Activated CD8-positive, alpha-beta memory T cell treated with anti-CD3 and anti-CD28 coated beads for 1 hour (primary cell): ENCODE data around the gene OSBPL9.
A peak's percentile ranks its signal among the peaks of the same experiment; 100 is the strongest.

ENCODE experiments used
- DNase-seq, 2 donors: peaks; one replicate each; pipeline ENCODE4 v3.0.0-alpha.2; 2020; ENCODE audit warnings: low read depth in 1 of 2; ENCODE audit errors: extremely low read depth in 1 of 2

Gene OSBPL9

GRCh38 chr1:51616903-51617708, at the start of gene OSBPL9:
Gene OSBPL9, plus strand, starts transcription at chr1:51617092. Its CDS starts 19 bp downstream, at chr1:51617111.
- DNase-seq, result peak; percentile 69 to 76

GRCh38 chr1:51567653-51568052, 49.2 kb upstream of the OSBPL9 start:
- DNase-seq, result no peak

GRCh38 chr1:51568231-51568935, 48.5 kb upstream of the OSBPL9 start:
- no peak for DNase-seq

- DNase-seq, result peak; percentile 1 to 9
Measured at GRCh38 chr1:51569284-51570062, 47.4 kb upstream of the OSBPL9 start.

GRCh38 chr1:51570063-51570710, 46.7 kb upstream of the OSBPL9 start:
- DNase-seq, result no peak

- no peak for DNase-seq
Measured at GRCh38 chr1:51572365-51572764, 44.5 kb upstream of the OSBPL9 start.

GRCh38 chr1:51574796-51575195, 42.1 kb upstream of the OSBPL9 start:
- no peak for DNase-seq

- DNase-seq, result no peak
Measured at GRCh38 chr1:51575406-51576084, 41.3 kb upstream of the OSBPL9 start.

GRCh38 chr1:51576085-51576444, 40.8 kb upstream of the OSBPL9 start:
- DNase-seq, result no peak

- DNase-seq, result no peak
Measured at GRCh38 chr1:51576923-51577322, 40.0 kb upstream of the OSBPL9 start.

- no peak for DNase-seq
Measured at GRCh38 chr1:51578383-51579109, 38.3 kb upstream of the OSBPL9 start.

GRCh38 chr1:51581238-51581637, 35.7 kb upstream of the OSBPL9 start:
- no peak for DNase-seq

GRCh38 chr1:51583532-51583931, 33.4 kb upstream of the OSBPL9 start:
- no peak for DNase-seq

- DNase-seq, result no peak
Measured at GRCh38 chr1:51584021-51584420, 32.9 kb upstream of the OSBPL9 start.

- no peak for DNase-seq
Measured at GRCh38 chr1:51592711-51593110, 24.2 kb upstream of the OSBPL9 start.

GRCh38 chr1:51594716-51595115, 22.2 kb upstream of the OSBPL9 start:
- no peak for DNase-seq

GRCh38 chr1:51600529-51600928, 16.4 kb upstream of the OSBPL9 start:
- DNase-seq, result no peak

- DNase-seq, result no peak
Measured at GRCh38 chr1:51600965-51601364, 15.9 kb upstream of the OSBPL9 start.

- no peak for DNase-seq
Measured at GRCh38 chr1:51605961-51606723, 10.8 kb upstream of the OSBPL9 start.
